ENCODE measurements around the gene LAIR2. TPM values are rescaled to one million over a fixed set of nuclear protein-coding genes. Genes with fewer than 3 reads are reported as not detected.
"Not testable (repeated sequence)": the region's sequence is repeated elsewhere in the genome, so short reads cannot be mapped to it uniquely, and the experiment has no call there.

Gene LAIR2
- total and polyA plus RNA-seq, 9 donors: not detected

- H3K4me1 ChIP-seq (ENCODE audit: insufficient read depth); H3K27ac ChIP-seq; H3K4me3 ChIP-seq; H3K36me3 ChIP-seq; H3K9me3 ChIP-seq; intact Hi-C loops (cut with DNase I); DNase-seq; H3K27me3 ChIP-seq: not testable (repeated sequence)
- WGBS, 3 donors: 76 to 82% (median 77%) methylated on average over 4 of the region's 4 CpGs
Observed at GRCh38 chr19:54505542-54505941, 2.9 kb downstream of the LAIR2 start.

- Histone ChIP-seq H3K27me3 (no peaks in the 10 kb centered on the region), H3K27ac (no peak overlapping the region), H3K36me3 (no peaks in the 10 kb centered on the region), H3K4me3 (no peak overlapping the region), H3K9me3 (no peaks in the 10 kb centered on the region), H3K4me1 (ENCODE audit: insufficient read depth) (no peaks in the 10 kb centered on the region)
- TF ChIP-seq CTCF (IDR thresholded peaks at IDR 0.05): no peak
- TF ChIP-seq EP300 (IDR thresholded peaks at IDR 0.05): no peak
- TF ChIP-seq POLR2A (IDR thresholded peaks at IDR 0.05): no peak
- WGBS, 3 donors: 58 to 93% (median 59%) methylated on average over 10 of the region's 10 CpGs
- no peak for DNase-seq
- intact Hi-C loops (cut with DNase I): no loop called here
Observed at GRCh38 chr19:54506079-54506478, 3.4 kb downstream of the LAIR2 start.

GRCh38 chr19:54507038-54507717, 4.5 kb downstream of the LAIR2 start:
- H3K4me1 ChIP-seq (ENCODE audit: insufficient read depth); H3K27ac ChIP-seq; intact Hi-C loops (cut with DNase I); H3K9me3 ChIP-seq; H3K36me3 ChIP-seq; DNase-seq; H3K4me3 ChIP-seq; H3K27me3 ChIP-seq: not testable (repeated sequence)
- WGBS, 3 donors: 54 to 69% (median 55%) methylated on average over 8 to 12 of the region's 15 CpGs

- intact Hi-C loops (cut with DNase I): no loop called here
- 45 to 54% (median 53%) methylated on average over 12 of the region's 12 CpGs for WGBS, 3 donors
Observed at GRCh38 chr19:54507824-54508223, 5.2 kb downstream of the LAIR2 start.

GRCh38 chr19:54508487-54508886, 5.9 kb downstream of the LAIR2 start:
- DNase-seq; H3K27me3 ChIP-seq; H3K9me3 ChIP-seq; H3K27ac ChIP-seq; intact Hi-C loops (cut with DNase I); H3K36me3 ChIP-seq; H3K4me3 ChIP-seq; H3K4me1 ChIP-seq (ENCODE audit: insufficient read depth): not testable (repeated sequence)
- 63 to 90% (median 68%) methylated on average over 2 of the region's 3 CpGs for WGBS, 3 donors

More at GRCh38 chr19:54507824-54508223, 5.2 kb downstream of the LAIR2 start:
- no peak for DNase-seq
- no peak overlapping the region for H3K27ac ChIP-seq
- TF ChIP-seq EP300 (IDR thresholded peaks at IDR 0.05) (no peak), CTCF (IDR thresholded peaks at IDR 0.05) (no peak), POLR2A (IDR thresholded peaks at IDR 0.05) (no peak)
- no peak overlapping the region for H3K4me3 ChIP-seq
- no peaks in the 10 kb centered on the region for H3K9me3 ChIP-seq
- no peaks in the 10 kb centered on the region for H3K4me1 ChIP-seq (ENCODE audit: insufficient read depth)
- H3K36me3 ChIP-seq: no peaks in the 10 kb centered on the region
- H3K27me3 ChIP-seq: no peaks in the 10 kb centered on the region

- DNase-seq; intact Hi-C loops (cut with DNase I); H3K4me1 ChIP-seq (ENCODE audit: insufficient read depth); H3K27me3 ChIP-seq; H3K4me3 ChIP-seq; H3K9me3 ChIP-seq; H3K27ac ChIP-seq; H3K36me3 ChIP-seq: not testable (repeated sequence)
- 25 to 71% (median 61%) methylated on average over 6 to 13 of the region's 21 CpGs for WGBS, 3 donors
Observed at GRCh38 chr19:54509200-54509940, 6.7 kb downstream of the LAIR2 start.
